HepG2 (cell line): ENCODE results near the gene MADCAM1. TPM values are rescaled to one million over a fixed set of nuclear protein-coding genes. Genes with fewer than 3 reads are reported as not detected.

Source experiments
- ATAC-seq: fragments of 200-7000 bp; cut with Tn5 transposase; 3 replicates; pipeline ENCODE4 v1.9.1; 2020; ENCODE audit warnings: mild to moderate bottlenecking, moderate library complexity
- BruUV-seq: library from RNA; stranded (reverse); fragments of 400-500 nt; replicated peaks from 2 replicates; lab custom pipeline; 2021; lab: Mats Ljungman, UMichigan
- CTCF ChIA-PET: fragments of 300-600 bp; formaldehyde crosslinking; extraction: SDS; loops from one replicate; lab custom pipeline; 2021; ENCODE audit warnings: low total read pairs, inconsistent platforms, low intra/inter-chr PET ratio; lab: Yijun Ruan, JAX
- POLR2A ChIA-PET: fragments of 350-600 bp; sonication (Branson Sonifier 250); formaldehyde crosslinking; loops from one replicate; lab custom pipeline; 2020; ENCODE audit warnings: antibody characterized with exemption, inconsistent platforms; lab: Yijun Ruan, JAX
- DNase-seq: peaks from one replicate; pipeline ENCODE4 v3.0.0-alpha.2; 2015; ENCODE audit warnings: low spot score
- FAIRE-seq: peaks from 3 replicates; lab custom pipeline; 2011; peaks lifted over from hg19 to GRCh38; lab: Jason Lieb, UNC
- H2AFZ ChIP-seq: one replicate; pipeline ENCODE4 v1.6.1; 2011; ENCODE audit warnings: low read length, inconsistent platforms
- H3K27ac ChIP-seq: fragments of 300-600 bp; 3 replicates; pipeline ENCODE4 v1.8.0; 2011; ENCODE audit warnings: mixed run types, mild to moderate bottlenecking, mixed read lengths, low read length, inconsistent platforms; ENCODE audit not compliant: insufficient read depth; ENCODE audit errors: extremely low read length
- H3K27me3 ChIP-seq, 2 experiments: fragments of 200-600 bp in 1 of 2; 2 replicates in 1 of 2; 3 replicates in 1 of 2; pipeline versions ENCODE4 v1.6.0 to v1.8.0; 2011; ENCODE audit warnings: low read length in 2 of 2, mild to moderate bottlenecking in 2 of 2, moderate library complexity in 2 of 2, inconsistent platforms in 1 of 2; ENCODE audit not compliant: insufficient read depth in 2 of 2, control insufficient read depth in 1 of 2
- H3K36me3 ChIP-seq, 2 experiments: fragments of 200-600 bp in 1 of 2; replicated peaks in 1 of 2; 2 replicates in 1 of 2; 3 replicates in 1 of 2; pipeline versions ENCODE4 v1.5.1 to v1.8.0; 2011; ENCODE audit warnings: low read length in 2 of 2, inconsistent platforms in 1 of 2; ENCODE audit not compliant: insufficient read depth in 2 of 2, control insufficient read depth in 1 of 2
- H3K4me1 ChIP-seq: 2 replicates; pipeline ENCODE4 v1.5.1; 2012; ENCODE audit warnings: low read length, inconsistent platforms; ENCODE audit not compliant: insufficient read depth
- H3K4me2 ChIP-seq: 2 replicates; pipeline ENCODE4 v1.6.0; 2011; ENCODE audit warnings: low read depth, low read length, inconsistent platforms
- H3K4me3 ChIP-seq, 3 experiments: fragments of 200-600 bp in 1 of 3; sonication (generic), shearing (Covaris generic) in 1 of 3; replicated peaks in 1 of 3; 2 replicates each; pipeline ENCODE4 v1.5.1; 2011 to 2016; ENCODE audit warnings: low read length in 3 of 3, inconsistent platforms in 2 of 3, low read depth in 2 of 3, mild to moderate bottlenecking in 2 of 3, control low read depth in 1 of 3, mixed read lengths in 1 of 3; ENCODE audit not compliant: insufficient read depth in 1 of 3
- H3K79me2 ChIP-seq: one replicate; pipeline ENCODE4 v1.6.1; 2011; ENCODE audit warnings: low read length, inconsistent platforms; ENCODE audit not compliant: insufficient read depth
- H3K9ac ChIP-seq: 2 replicates; pipeline ENCODE4 v1.6.0; 2011; ENCODE audit warnings: mild to moderate bottlenecking, low read depth, low read length, inconsistent platforms; ENCODE audit not compliant: insufficient read depth
- H3K9me3 ChIP-seq: 2 replicates; pipeline ENCODE4 v1.5.1; 2012; ENCODE audit warnings: mild to moderate bottlenecking, low read length
- H4K20me1 ChIP-seq: 2 replicates; pipeline ENCODE4 v1.6.0; 2011; ENCODE audit warnings: inconsistent platforms, mild to moderate bottlenecking, low read length, moderate library complexity; ENCODE audit not compliant: insufficient read depth
- AGO2 ChIP-seq: fragments of 200-400 bp; formaldehyde crosslinking; optimal IDR thresholded peaks from 2 replicates; pipeline ENCODE3; 2017; ENCODE audit warnings: mild to moderate bottlenecking, low read depth, low read length, moderate library complexity
- CTCF ChIP-seq: sonication (generic); formaldehyde crosslinking; IDR thresholded peaks from 2 replicates; pipeline ENCODE4 v1.5.0; 2020; ENCODE audit warnings: mild to moderate bottlenecking, missing genetic modification reagents, moderate library complexity
- KDM5B ChIP-seq: sonication (generic); formaldehyde crosslinking; IDR thresholded peaks from 2 replicates; pipeline ENCODE4 v1.4.0; 2020; ENCODE audit warnings: missing genetic modification reagents, mild to moderate bottlenecking, borderline replicate concordance
- MXI1 ChIP-seq: IDR thresholded peaks from 3 replicates; pipeline ENCODE4 v1.6.1; 2012; ENCODE audit warnings: low read depth, low read length, inconsistent platforms, borderline replicate concordance
- SKIL ChIP-seq: sonication (generic); formaldehyde crosslinking; IDR thresholded peaks from 2 replicates; pipeline ENCODE4 v1.8.0; 2022; ENCODE audit warnings: missing genetic modification reagents, mild to moderate bottlenecking, moderate library complexity, borderline replicate concordance
- TCF12 ChIP-seq, 2 experiments: fragments of 450-650 bp in 1 of 2; sonication (generic) in 1 of 2; formaldehyde crosslinking in 1 of 2; IDR thresholded peaks; 2 replicates each; pipeline versions ENCODE4 v1.6.1 to v1.8.0; 2017 to 2022; ENCODE audit warnings: antibody characterized with exemption in 1 of 2, mild to moderate bottlenecking in 1 of 2, missing genetic modification reagents in 1 of 2, moderate library complexity in 1 of 2
- U2AF2 ChIP-seq: fragments of 200-400 bp; formaldehyde crosslinking; IDR thresholded peaks from 2 replicates; pipeline ENCODE4 v1.6.1; 2017; ENCODE audit warnings: low read depth, mild to moderate bottlenecking, low read length
- ZBTB33 ChIP-seq: sonication (generic); formaldehyde crosslinking; IDR thresholded peaks from 2 replicates; pipeline ENCODE4 v1.4.0; 2020; ENCODE audit warnings: missing genetic modification reagents
- ZFX ChIP-seq: sonication (generic); formaldehyde crosslinking; IDR thresholded peaks from 2 replicates; pipeline ENCODE4 v1.4.0; 2020; ENCODE audit warnings: mild to moderate bottlenecking, low read depth, missing genetic modification reagents, moderate library complexity
- ZNF333 ChIP-seq: sonication (generic); formaldehyde crosslinking; IDR thresholded peaks from 2 replicates; pipeline ENCODE4 v1.4.0; 2020; ENCODE audit warnings: mild to moderate bottlenecking, missing genetic modification reagents, borderline replicate concordance
- ZNF550 ChIP-seq: sonication (generic); formaldehyde crosslinking; IDR thresholded peaks from 2 replicates; pipeline ENCODE4 v1.4.0; 2020; ENCODE audit warnings: mild to moderate bottlenecking, missing genetic modification reagents, borderline replicate concordance
- ZNF615 ChIP-seq: sonication (generic); formaldehyde crosslinking; IDR thresholded peaks from 2 replicates; pipeline ENCODE4 v1.5.0; 2020; ENCODE audit warnings: mild to moderate bottlenecking, missing genetic modification reagents, borderline replicate concordance
- WGBS: methylation state at CpG from one replicate; pipeline ENCODE4 v1.1.6; 2017; ENCODE audit warnings: low lambda C conversion rate; 5-methylcytosine and 5-hydroxymethylcytosine counted together
- in situ Hi-C: cut with HindIII; loops from 2 replicates; pipeline ENCODE4 v1.10.0; 2017; ENCODE audit warnings: low pct_unique_long_range_greater_than_20kb; ENCODE audit not compliant: extremely low pct_ligation_motif_present
- intact Hi-C: fragments of 100-400 bp; cut with micrococcal nuclease; formaldehyde crosslinking; loops from one replicate; pipeline ENCODE4 v1.10.0; 2022; ENCODE audit not compliant: unreplicated experiment
- polyA plus RNA-seq, 8 experiments: library from polyadenylated mRNA; depleted of rRNA in 3 of 8; stranded (reverse) in 7 of 8; unstranded in 1 of 8; fragments of >200 nt; fragmentation: Illumina TruSeq in 4 of 8; extraction: Trizol in 4 of 8; gene quantifications; 2 replicates each; pipeline versions ENCODE4 v1.2.1 to v1.2.3, GENCODE V29; 2011 to 2016; ENCODE audit warnings: low read depth in 4 of 8, missing spikeins in 1 of 8, mixed read lengths in 1 of 8; ENCODE audit not compliant: insufficient read depth in 1 of 8
- total RNA-seq, 5 experiments: library from RNA; depleted of rRNA; stranded (reverse); fragments of >200 nt; fragmentation: Illumina TruSeq; extraction: Trizol; gene quantifications; 2 replicates each; pipeline ENCODE4 v1.2.3, GENCODE V29; 2016; ENCODE audit warnings: low read depth in 1 of 5

The MADCAM1 gene
- total and polyA plus RNA-seq, 2 of the 13 experiments (the other 11 are each of a cell fraction or from before 2014, with no cell fraction given): 0.29 to 0.33 TPM

- FAIRE-seq (no peak), DNase-seq (no peak), ATAC-seq (no peak)
- BruUV-seq: no TSS peak
- intact Hi-C loops: no loop called here
- Histone ChIP-seq H3K4me1 (peaks cover 35% of the 10 kb centered on the region), H3K9ac (no peak overlapping the region), H3K79me2 (no peaks in the 10 kb centered on the region), H3K4me3 (no peak overlapping the region), H3K27ac (no peak overlapping the region), H3K27me3 (peaks cover 1 to 5% of the 10 kb centered on the region in 2 experiments; a peak in 2 of 5 replicates), H3K4me2 (no peak overlapping the region), H4K20me1 (peaks cover 3% of the 10 kb centered on the region; the same call in 1 of the 2 replicates), H3K9me3 (no peaks in the 10 kb centered on the region), H2AFZ (no peak overlapping the region), H3K36me3 (no peaks in the 10 kb centered on the region)
- WGBS: 67% methylated on average over 9 of the region's 35 CpGs
- in situ Hi-C loops: no loop called here
- POLR2A ChIA-PET: interaction anchor here (0.6 to 2.5 kb wide), 2 partner anchors 25 to 775 kb away, joined by 3 to 16 read pairs; no protein-coding TSS in a partner anchor
- CTCF ChIA-PET: no interaction called here
- TF ChIP-seq KDM5B (CRISPR knock-in tag) (0 out of 2 replicates have a peak, but pooled peaks have one; percentile 41), U2AF2 (no peak), AGO2 (no peak), ZNF550 (CRISPR knock-in tag) (no peak), MXI1 (no peak), CTCF (CRISPR knock-in tag) (no peak), ZNF333 (CRISPR knock-in tag) (0 out of 2 replicates have a peak, but pooled peaks have one; percentile 35), ZNF615 (CRISPR knock-in tag) (no peak), SKIL (CRISPR knock-in tag) (no peak), TCF12 (IDR thresholded peaks at IDR 0.05) (no peak), TCF12 (CRISPR knock-in tag; IDR thresholded peaks at IDR 0.05) (0 out of 2 replicates have a peak, but pooled peaks have one; percentile 26), ZBTB33 (0 out of 2 replicates have a peak, but pooled peaks have one; percentile 18), ZFX (peak; percentile 36)
These were observed 32.6 kb upstream of the MADCAM1 start for GRCh38 chr19:463483-464207.
